ENCODE results near the gene IVL. TPM values are rescaled to one million over a fixed set of nuclear protein-coding genes. Genes with fewer than 3 reads are reported as not detected.
A peak's percentile ranks its signal among the peaks of the same experiment; 100 is the strongest.

Gene IVL
- total RNA-seq, 1 experiment from 2014 or later, result not detected

- DNase-seq (ENCODE audit: low read depth), result peak; percentile 15
Observed at GRCh38 chr1:152886758-152887409, 21.5 kb upstream of the IVL start.

DNA sequence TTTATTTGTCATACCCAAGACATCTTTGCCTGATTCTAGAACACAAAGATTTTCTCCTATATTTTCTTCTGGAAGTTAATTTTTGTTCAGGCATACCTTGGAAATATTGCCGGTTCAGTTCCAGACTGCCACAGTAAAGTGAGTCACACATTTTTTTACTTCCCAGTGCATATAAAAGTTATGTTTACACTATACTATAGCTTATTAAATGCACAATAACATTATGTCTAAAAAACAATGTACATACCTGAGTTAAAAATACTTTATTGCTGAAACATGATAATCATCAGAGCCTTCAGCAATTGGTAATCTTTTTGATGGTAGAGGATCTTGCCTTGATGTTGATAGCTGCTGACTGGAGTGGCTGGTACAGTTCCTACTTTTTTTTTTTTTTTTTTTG lies 20.2 kb upstream of the IVL start:
- no peak for DNase-seq (ENCODE audit: low read depth)

GRCh38 chr1:152899027-152899426 lies 9.3 kb upstream of the IVL start:
- DNase-seq (ENCODE audit: low read depth), result no peak

DNA sequence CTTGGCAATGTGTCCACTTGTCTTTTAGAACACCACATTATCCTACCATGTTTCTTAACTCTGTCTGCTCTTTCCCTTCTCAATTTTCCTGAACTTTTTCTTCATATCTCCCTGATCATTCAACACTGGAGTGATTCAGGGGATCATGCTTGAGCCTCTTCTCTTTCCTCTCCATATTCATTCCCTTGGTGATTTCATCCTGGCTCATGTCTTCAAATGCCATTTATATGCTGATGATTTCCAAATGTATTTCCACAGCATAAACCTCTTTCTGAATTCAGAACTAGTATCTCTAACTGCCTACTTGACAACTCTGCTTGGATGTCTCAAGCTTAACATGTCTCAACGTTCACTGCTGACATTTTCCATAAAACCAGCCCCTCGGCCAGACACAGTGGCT lies 8.5 kb upstream of the IVL start:
- no peak for DNase-seq (ENCODE audit: low read depth)

DNA sequence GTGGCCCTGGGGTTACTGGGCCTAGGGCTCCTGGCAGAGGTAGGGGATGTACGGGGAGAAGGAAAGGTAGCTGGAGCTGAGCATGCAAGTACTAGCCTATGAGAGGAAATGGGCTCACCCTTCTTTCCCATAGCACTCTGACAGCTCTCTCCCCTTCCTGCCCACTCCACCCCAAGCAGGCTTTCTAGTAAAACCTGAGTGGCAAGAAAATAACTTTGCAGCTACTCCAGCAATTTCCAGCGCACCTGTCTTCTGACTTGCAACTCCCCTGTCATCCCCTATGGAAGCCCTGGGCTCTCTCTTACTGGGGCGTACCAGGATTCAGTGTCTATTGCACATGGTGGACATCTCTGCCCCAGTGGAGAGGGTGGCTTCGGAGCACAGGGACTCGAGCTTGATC lies 6.7 kb upstream of the IVL start:
- DNase-seq (ENCODE audit: low read depth), result no peak

- DNase-seq (ENCODE audit: low read depth), result no peak
Observed at GRCh38 chr1:152902636-152903035, 5.7 kb upstream of the IVL start.

DNA sequence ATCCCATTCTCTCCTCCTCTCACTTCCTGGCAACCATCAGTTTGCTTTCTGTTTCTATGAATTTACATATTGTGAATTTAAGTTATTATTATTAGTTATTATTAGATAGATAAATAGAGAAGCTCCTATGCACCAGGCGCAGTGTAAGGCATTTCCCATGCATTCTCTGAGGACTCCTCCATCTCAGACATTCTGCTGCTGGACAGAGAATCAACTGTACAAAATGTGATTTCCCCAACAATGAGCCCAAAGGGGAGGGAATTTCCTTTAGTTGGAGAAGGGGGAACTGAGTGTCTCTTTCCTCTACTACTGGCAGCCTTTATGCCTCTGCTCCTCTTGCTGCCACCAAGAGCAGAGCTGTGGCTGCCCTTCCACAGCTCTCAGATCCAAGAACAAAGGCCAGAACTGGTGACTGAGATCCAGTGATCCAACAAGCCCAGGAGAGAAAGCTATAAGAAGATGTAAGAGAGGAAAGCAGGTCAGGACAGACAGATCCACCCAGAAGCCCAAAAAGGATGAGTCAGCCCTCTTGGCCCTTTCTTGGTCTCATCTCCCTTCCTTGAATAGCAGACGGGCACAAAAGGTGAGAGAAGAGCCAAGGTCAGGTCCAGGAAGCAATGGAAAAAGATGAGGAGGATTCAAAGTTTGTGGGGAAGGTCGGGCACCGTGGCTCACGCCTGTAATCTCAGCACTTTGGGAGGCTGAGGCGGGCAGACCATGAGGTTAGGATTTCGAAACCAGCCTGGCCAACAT lies 3.5 kb upstream of the IVL start:
- no peak for DNase-seq (ENCODE audit: low read depth)

GRCh38 chr1:152906023-152906565 lies 2.3 kb upstream of the IVL start:
- peak; percentile 90 for DNase-seq (ENCODE audit: low read depth)

DNA sequence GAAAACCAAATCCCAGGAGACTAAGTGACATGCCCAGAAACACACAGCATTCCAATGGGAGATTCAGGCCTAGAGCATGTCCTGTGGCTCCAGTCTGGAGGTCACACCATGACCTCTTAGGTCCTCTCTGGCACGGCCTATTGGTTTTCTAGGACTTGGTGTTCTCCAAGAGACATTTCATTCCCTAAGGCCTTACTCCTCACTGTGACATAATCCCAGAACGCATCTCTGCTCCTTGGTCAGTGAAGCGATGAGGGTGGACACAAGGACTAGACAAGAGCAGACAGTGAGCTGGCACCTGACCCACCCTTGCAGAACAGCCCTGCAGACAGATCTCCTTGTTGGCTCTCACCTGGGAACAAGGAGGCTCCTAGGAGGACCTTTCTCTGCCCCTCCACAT lies 860 bp downstream of the IVL start:
- DNase-seq (ENCODE audit: low read depth), result no peak

GRCh38 chr1:152912471-152912870 lies 4.1 kb downstream of the IVL start:
- DNase-seq (ENCODE audit: low read depth), result no peak

- DNase-seq (ENCODE audit: low read depth), result no peak
Observed at GRCh38 chr1:152912900-152913299, 4.6 kb downstream of the IVL start.

DNA sequence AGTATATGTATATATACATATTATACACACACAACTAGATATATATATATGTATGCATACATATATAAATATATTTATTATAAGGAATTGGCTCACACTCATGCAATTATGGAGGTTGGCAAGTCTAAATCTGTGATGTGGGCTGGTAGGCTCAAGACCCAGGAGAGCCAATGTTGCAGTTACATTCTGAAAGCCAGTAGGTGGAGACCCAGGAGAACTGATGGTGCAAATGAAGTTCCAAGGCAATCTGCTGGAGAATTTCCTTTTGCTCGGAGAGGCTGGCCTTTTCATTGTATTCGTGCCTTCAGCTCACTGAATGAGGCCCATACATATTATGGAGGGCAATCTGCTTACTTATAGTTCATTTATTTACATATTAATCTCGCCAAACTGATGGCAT lies 9.4 kb downstream of the IVL start:
- peak; percentile 13 for DNase-seq (ENCODE audit: low read depth)

GRCh38 chr1:152919071-152919470 lies 10.7 kb downstream of the IVL start:
- no peak for DNase-seq (ENCODE audit: low read depth)

DNA sequence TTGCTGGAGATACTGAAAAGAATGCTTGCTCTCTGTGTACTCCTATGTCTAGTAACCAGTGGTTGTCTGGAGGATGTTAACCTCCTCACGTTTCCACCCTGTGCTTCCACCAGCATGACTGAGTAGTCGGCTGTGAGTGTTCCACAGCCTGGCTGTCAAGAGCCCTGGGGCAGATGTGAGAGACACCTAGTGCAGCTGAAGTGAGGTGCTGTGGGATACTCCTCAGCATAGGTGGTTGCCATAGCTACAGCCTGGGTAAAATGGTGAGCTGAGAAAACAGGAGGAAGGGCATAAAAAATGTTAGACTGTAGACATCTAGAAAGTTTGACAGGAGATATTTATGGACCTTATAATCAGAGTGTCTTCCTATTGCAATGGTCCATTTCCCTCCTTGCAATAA lies 15.8 kb downstream of the IVL start:
- DNase-seq (ENCODE audit: low read depth), result no peak

- DNase-seq (ENCODE audit: low read depth), result peak; percentile 30
Observed at GRCh38 chr1:152926091-152926490, 17.7 kb downstream of the IVL start.

GRCh38 chr1:152928671-152929070 lies 20.3 kb downstream of the IVL start:
- DNase-seq (ENCODE audit: low read depth), result no peak

DNA sequence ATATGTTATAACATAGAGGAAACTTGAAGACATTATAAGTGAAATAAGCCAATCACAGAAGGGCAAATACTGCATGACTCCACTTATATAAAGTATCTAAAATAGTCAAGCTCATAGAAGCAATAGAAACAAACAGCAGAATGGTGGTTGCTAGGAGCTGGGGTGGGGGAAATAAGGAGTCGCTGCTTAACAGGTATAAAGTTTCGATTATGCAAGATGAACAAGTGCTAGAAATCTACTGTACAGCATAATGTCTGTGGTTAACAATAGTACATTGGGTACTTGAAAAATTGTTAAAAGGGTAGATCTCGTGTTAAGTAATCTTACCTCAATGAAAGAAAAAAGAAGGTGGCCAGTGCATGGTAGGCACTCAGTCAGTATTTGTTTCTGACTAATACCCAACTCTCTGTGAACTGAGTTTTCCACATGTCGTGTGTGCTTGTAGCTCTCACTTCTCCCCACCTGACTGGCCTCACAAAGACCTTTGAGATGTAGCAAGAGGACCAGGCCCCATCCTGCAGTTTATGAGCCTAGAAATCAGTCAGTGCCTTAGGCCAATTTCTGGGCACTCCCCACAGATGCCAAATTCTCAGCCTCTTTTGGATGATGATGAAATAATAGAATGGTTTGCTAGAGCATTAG lies 23.9 kb downstream of the IVL start:
- no peak for DNase-seq (ENCODE audit: low read depth)

GRCh38 chr1:152933196-152933595 lies 24.9 kb downstream of the IVL start:
- DNase-seq (ENCODE audit: low read depth), result no peak

DNA sequence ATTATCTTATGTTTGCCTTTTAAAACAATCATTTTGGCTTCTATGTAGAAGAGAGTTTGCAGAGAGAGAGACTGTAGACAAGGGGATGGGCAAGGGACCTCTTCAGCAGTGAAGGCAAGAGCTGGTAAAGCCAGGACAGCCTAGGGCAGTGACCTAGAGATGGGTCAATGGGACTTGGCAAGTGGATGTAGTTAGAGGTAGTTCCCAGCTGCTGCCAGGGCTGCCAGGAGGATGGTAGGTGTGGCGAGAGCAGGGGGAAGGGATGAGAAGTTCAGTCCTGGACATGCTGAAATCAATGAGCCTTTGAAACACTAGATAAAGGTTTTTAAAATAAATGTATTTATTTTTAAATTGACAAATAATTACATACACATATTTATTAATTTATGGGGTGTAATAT lies 32.3 kb downstream of the IVL start:
- DNase-seq (ENCODE audit: low read depth), result no peak

GRCh38 chr1:152941037-152941711 lies 32.8 kb downstream of the IVL start:
- no peak for DNase-seq (ENCODE audit: low read depth)

- DNase-seq (ENCODE audit: low read depth), result no peak
Observed at GRCh38 chr1:152942161-152942560, 33.8 kb downstream of the IVL start.

GRCh38 chr1:152946248-152946647 lies 37.9 kb downstream of the IVL start:
- DNase-seq (ENCODE audit: low read depth), result no peak

Data from M059J (cell line).